DMS 273 (cell line): ENCODE measurements around the gene FYN.

Experiments used
- DNase-seq: peaks from one replicate; lab custom pipeline; 2025; ENCODE audit not compliant: unreplicated experiment; lab: John Stamatoyannopoulos, UW

Gene FYN

DNA sequence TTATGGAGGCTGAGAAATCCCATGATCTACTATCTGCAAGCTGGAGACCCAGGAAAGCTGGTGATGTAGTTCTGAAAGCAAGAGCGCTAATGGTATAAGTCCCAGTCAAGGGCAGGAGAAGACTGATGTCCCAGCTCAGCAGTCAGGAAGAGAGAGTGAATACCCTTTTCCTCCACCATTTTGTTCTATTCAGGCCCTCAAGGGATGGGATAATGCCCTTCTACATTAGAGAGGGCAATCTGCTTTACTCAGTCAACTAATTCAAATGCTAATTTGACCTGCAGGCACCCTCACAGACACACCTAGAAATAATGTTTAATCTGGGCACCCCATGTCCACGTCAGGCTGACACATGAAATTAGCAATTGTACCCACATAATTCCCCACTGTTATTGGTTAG is 10.8 kb upstream of the FYN start:
- no peak for DNase-seq

DNA sequence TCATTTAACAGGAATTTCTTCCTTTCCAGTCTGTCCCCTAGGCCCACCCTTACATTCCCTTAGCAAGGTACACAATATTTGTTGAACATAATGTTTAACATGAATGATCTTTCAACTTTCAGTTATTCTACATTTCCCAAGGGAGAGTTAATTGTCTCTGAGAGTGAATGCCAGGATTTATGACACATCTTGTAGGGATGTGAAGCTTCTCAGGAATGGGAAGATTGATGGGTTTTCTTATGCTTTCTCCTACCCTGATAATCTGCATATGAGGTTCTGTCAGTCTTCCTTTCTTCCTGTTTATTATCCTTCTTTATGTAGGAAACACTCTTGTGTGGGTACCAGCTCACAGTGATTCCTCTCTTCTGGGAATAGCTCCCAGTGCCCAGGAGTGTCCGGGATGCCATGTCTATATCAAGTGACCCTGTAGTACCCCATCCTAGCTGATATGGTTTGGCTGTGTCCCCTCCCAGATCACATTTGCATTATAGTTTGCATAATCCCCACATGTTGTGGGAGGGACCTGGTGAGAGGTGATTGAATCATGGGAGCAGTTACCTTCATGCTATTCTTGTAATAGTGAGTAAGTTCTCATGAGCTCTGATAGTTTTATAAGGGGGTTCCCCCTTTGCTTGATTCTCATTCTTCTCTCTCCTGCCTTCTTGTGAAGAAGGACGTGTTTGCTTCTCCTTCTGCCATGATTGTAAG is 7.1 kb upstream of the FYN start:
- DNase-seq: no peak

DNA sequence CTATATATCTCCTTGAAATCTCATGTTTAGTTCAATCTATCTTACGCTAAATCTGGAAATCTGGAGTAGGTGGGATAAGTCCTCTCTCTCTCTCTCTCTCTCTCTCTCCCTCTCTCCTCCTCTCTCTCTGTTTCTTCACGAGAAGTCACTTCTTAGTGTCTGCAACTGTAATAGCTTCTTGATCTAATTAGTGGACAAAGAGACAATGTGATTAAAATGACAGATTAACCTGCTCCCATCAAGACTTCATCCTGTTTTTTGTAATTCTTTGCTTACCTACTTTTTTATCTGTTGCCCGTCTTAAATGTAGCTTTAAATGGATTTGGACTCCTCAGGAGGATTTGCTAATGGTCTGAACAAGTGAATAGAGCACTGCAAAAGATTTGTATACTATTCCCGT is 2.5 kb upstream of the FYN start:
- DNase-seq: no peak

DNA sequence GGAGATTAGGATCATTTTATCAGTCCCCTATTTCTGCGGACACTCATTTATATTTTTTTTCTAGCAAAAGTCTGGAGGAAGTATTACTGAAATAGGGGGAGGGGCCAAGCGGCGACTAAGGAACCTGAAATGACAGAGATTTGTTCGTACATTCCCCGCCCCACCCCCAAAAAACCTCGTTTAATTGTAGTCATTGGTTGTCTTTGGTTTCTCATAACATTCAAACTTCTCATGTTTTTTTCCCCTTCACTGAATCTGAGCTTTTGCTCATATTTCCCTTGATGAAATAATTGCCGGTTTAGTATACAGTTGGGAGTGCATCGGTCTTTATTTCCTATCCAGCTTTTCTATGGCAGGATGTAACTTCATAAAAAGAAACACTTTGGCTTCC is 768 bp upstream of the FYN start:
- peak; percentile 62 for DNase-seq

DNA sequence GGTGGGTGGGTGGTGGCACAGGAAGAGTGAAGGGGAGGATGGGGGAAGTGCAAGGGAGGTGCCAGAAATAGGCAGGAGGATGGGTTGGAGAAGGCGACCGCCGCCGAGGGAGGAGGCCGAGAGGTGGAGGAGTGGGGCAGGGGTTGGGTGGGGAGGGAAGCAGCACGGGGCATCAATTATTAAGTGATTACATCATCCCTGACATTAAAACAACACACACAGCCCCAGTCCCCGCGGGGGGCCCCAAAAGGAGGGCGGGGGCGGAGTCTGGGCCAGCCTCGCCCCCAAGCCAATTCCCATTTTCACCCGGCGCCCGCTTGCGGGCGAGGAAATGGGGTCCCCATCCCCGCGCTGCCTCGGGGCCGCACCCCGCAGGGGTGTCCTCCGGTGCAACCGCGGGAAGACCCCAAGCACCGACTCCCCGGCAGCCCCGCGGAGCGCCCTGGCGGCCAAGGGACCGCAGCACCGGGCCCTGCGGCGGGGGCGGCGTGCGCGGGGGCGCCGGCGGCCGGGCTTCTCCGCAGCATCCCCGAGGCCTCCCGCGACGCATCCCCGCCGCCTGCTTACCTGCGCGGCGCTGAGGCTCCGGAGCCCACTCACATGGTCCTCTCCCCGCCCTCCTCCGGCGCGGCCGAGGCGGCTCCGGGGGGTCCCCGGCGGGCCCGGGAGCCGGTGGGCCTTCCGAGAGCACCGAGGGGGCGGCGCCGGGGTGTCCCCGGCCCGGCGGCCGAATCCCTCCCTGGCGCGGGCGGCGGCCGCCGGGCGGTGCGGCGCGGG is 663 bp downstream of the FYN start:
- peak; percentile 91 for DNase-seq

DNA sequence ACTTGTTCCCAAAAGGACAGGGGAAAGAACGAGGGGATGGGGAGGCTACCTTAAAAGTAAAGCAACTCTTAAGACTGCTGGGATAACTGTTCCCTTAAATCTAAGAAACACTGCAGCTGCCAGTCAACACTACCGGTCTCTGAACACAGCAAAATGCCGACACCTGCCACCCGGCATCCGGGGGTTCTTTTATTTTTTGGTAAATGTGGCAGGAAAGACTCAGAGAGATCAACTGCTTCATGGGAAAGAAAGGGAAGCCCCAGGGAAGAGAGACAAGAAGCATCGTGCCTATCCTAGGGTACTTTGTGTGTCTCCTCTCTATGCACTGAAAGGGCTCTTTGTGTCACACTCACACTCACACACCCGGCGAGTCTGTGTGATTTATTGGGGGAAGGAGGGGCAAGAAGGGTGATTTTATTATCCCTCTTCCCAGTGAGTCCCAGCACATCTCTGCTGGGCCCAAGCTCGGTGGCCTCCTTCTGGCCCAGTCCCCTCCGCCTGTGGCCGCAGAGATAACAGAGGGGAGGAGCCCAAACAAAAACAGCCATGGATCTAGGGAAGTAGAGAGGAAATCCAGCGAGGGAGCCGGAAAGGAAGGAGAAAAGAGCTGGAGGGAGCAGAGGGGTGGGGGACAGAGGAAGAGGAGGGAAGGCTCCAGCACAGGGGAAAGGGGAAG is 1.4 kb downstream of the FYN start:
- peak; percentile 69 for DNase-seq

DNA sequence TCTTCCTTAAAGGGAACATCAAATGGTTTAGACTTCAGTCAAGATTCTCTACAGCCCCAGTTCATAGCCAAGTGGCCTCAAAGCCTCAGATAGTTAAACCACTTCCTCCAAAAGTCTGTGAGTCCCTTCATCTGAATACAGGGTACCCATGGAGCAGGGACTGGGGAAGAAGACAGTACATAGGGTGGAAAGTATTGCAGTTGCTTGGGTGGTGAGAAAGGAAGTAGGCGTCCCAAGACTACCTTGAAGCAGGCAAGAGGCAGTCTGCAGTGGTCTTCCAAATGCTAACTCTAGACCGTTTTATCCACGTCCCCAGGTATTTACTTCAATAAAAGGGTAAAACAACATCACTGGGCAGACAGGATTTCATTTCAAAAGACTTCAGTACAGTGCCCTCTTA is 2.0 kb downstream of the FYN start:
- no peak for DNase-seq

DNA sequence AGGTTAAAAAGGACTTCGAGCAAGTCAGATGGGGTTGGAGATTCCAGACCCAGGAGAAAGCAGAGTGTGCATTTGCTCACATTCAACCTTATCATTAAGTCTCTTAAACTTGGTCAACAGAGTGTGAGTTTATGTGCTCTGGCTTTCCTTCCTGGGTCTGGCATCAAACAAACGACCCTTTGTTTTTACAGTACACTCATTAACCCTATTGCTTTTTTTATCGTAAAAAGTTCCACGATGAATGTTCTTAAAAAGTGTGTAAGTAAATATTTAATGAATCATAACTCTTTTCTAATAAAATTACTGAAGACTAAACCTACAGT is 2.5 kb downstream of the FYN start:
- DNase-seq: no peak

DNA sequence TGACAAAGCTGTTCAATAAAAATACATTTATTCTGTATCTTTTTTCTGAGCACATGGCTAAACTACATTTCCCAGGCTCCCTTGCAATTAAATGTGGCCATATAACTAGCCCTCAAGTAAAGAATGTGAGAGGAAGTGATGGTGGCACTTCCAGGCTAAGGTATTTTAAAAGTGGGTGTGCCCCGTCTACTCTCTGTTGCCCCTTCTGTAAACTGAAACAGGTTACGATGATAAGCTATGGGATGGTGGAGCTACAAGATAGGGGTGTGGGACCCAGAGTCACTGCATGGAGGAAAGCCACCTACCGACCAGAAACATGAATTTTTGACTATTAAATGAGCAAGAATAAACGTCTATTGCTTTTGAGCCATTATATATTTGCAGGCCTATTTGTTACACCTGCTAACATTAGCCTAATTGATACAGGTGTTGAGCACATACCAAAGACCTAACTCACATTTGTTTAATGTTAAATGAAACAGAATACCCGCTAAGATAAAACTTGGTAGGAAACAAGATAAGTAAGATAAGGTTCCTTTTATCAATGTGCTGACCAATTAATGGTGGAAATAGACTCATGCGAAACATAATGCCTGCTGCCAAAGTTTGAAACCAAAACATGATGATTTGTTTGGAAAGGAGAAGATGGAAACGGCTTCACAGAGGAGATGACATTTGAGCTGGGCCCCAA is 3.1 kb downstream of the FYN start:
- DNase-seq: no peak

DNA sequence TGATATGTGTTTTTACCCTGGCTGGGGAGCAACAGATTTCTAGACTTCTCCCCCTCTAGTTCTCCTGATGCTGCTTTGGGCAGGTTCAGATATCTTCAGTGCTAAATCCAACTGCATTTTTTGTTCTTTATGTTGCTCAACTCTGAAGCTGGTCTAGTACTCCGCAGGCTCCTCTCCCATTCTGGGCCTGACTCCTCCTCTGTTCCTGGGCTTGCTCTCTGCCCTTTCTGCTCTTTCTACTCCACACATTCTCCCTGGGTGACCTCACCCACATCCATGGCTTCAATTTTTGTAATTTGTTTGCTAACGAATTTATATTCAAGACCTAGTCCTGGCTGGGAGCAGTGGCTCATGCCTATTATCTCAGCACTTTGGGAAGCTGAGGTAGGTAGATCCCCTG is 6.4 kb downstream of the FYN start:
- no peak for DNase-seq

DNA sequence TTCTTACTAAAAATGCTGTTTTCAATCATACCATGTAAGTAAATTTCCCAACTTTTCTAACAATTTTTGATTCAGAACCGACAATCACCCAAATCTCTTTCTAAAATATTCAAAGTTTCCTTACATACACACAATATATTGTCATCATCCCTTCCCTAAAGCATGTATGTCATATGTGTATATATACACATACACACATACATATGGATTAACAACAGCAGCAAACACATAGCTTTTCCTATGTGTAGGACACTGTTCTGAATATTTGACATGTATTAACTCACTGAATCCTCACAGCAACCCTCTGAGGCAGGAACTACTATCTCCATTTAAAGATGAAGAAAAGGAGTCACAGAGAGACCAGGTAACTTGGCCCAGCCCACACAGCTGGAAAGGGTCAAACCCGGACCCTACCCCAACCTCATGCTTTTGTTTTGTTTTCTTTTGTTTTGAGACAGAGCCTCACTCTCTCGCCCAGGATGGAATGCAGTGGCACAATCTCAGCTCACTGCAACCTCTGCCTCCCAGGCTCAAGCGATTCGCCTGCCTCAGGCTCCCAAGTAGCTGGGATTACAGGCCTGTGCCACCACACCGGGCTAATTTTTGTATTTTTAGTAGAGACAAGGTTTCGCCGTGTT is 7.2 kb downstream of the FYN start:
- no peak for DNase-seq

DNA sequence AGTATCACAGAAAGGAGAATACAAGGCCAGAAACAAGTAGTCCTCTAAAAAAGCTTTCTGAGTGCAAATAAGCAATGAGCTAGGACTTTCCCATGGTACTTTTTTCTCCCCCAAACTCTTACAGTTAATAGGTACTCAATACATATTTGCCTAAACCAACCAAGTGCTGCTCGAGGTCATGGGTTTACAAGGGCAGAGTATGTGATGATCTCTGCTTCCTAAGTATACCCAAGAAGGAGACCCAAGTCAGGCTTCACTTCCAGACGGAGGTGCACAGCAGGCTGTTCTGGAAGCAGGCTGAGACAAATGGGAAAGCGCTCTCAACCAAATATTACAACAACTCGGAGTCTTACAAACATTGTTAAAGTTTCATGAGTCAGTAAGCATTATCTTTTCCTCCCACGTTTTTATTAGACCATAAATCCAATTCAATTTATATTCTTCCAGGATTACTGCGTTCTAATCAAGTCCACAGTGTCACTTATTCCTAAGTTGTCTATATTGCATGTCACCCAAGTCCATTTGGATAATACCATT is 8.1 kb downstream of the FYN start:
- DNase-seq: no peak

DNA sequence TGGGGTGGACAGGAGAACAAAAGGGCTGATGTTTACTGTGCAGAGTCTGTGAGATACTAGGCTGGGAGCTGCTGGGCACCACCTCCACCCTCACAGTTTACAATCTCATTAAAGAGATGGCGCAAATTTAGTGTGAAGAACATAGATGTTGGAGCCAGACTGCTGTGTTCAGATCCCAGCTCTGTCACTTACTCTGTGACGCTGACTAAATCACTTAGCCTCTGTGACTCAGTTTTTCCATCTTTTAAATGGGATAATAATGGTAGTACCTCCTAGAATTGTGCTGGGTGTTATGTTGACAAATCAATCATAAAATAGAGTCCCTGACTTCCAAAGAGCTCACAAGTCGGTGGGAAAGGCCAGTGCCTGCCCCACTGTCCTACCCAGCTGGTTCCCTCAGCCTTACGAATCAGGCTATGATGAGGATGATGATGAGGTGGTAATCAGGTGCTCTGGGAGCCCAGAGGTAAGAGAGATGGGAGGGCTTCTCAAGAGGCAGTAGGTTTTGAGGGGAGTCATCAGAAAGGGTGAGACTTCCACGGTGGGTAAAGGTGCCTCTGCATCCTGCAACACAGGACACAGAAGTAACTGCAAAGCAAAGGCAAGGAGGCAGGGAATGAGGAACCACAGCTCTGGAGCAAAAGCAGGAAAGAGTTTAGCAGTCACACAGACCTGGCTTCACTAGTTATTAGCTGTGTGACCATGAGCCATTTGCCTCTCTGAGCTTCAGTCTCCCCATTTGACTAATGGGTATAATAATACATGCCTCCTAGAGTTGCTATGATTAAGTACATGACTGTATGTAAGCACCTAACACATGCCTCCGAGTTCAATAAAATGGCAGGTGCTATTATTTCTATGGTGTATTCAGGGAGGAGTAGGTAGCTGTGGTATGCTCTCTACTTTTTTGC is 8.9 kb downstream of the FYN start:
- DNase-seq: no peak

DNA sequence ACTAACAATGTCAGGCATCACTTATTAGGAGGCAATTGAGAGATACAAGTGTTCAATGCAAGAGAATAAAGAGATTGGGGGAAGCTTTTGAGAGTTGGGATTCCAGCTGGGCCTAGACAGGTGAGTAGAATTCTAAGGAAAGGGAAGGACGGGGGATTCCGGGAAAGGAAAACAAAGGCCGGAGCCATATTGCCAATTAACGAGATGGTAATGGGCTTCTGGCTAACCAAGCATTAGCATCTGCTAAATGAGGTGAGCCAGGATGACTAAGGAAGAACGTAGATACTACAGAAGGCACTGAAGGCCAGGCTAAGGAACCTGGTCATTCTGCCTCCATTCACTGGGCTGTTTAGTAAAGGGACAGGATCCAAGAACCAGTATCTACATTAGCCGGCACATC is 10.5 kb downstream of the FYN start:
- DNase-seq: peak; percentile 12

DNA sequence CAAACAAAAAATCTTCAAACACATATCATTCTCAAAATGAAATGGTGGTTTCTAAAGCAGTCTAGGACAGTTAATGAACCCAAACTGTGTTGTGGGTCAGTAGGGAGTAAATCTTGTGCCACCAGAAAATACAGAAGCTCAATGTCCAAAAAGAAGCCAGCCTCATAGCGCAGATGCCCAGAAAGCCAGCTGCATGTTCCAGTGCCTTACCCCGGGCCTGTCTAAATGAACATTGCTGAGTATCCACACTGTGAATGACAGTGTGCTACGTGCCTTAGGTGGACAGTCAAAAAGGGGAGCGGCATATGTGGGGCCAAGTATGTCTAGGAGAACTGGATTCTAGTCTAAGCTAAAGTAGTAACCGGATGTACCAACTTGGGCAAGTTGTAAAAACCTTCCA is 10.9 kb downstream of the FYN start:
- no peak for DNase-seq

DNA sequence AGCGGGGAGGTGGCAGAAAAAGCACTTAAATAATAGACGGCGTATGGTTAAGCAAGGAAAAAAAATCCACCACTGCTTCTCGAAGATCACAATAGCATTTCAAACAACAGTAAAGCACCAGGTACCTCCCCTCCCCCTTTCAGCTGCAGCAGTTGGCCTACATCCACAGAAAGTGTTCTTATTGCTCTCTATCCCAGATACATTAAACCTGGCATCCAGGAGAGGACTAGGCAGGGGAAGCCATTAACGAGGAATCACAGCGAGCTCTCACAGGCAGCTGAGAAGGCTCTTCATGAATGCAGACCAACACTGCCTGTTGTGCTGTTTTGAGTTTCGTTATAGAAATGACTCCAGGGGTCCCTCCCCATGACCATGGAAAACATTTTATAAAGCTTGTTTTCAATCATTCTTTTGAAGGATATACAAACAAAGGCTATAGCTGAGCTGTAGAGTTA is 11.8 kb downstream of the FYN start:
- DNase-seq: no peak

DNA sequence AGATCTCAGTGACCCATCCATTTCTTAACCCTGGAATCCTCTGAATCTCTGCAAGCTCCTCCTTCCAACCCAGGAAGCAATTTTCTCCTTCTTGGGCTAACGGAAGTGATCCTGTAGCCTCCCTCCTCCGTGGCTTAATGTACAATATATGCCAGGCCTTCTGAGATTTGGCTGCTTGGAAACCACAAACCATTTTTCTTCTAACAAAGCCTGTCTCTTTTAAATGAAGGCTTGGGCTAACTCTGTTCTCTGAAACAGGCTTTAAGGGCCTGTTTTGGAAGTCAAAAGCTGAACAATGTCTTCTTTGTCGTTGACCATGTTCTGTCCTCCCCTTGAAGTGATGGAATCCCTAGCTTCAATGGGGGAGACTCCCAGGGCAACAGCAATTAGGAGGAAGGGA is 14.9 kb downstream of the FYN start:
- no peak for DNase-seq

DNA sequence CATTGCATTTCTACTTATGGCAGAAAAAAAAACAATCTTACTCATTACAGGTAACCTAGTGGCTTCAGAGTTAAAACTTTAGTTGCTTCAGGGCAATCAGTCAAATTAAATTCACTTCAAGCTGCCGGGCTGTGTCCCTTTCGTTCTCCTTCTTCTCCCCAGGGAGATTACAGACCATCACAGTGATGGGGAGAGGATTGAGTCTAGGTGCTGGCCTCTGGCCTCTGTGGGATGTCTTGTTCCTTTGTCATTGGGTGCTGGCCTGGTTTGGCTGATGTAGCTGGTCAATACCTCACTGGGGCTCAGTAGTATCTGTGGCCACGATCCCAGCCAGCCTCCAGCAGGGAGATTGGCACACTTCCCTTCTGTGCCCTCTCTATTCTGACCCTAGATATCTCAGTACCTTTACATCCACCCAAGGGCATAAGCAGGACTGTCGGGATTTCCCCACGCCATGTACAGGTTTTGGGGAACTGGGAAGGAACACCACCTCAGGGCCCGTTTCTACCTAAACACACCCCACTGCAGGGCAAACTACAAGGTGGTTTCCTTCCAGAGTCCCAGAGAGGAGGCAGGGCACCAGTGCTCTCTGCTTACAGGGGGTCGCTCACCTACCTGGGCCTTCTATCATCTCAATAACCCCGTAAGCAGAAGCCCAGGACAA is 15.4 kb downstream of the FYN start:
- no peak for DNase-seq

DNA sequence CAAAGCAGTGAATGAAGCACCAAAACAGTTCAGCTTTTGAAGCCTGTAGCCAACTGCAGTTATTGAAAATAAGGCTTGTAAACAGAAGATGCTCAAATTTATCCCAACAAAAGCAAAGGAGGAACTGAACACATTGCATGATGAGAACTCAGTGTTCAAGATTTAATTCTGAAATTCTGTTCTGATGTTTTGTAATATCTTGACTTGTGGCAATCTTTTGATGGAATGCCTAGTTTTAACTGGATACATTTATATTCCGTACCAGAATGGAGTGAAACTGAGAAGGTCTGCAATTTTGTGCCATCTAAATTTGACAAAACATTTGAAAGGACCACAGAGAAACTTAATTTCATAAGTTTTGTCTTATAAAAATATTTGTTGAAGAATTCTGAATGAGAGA is 17.5 kb downstream of the FYN start:
- DNase-seq: no peak
